HEK293 (cell line): Measurements from ENCODE around the gene SLC26A5.

ENCODE experiments used
- CTCF ChIA-PET: fragments of 350-600 bp; formaldehyde crosslinking; extraction: SDS; loops from one replicate; lab custom pipeline; 2021; ENCODE audit warnings: antibody characterized with exemption; lab: Yijun Ruan, JAX
- POLR2A ChIA-PET: fragments of 300-600 bp; formaldehyde crosslinking; extraction: SDS; loops from one replicate; lab custom pipeline; 2020; ENCODE audit warnings: antibody characterized with exemption, inconsistent platforms; lab: Yijun Ruan, JAX
- H3K27ac ChIP-seq: fragments of 200-500 bp; sonication (Bioruptor generic); 2 replicates; pipeline ENCODE4 v1.5.1; 2014; ENCODE audit warnings: low read depth, low read length, control low read depth, inconsistent platforms; ENCODE audit errors: extremely low read depth
- H3K36me3 ChIP-seq, 2 experiments: fragments of 200-500 bp in 1 of 2; sonication (Bioruptor generic) in 1 of 2; 1 replicate in 1 of 2; 2 replicates in 1 of 2; pipeline ENCODE4 v1.5.1; 2014 to 2017; ENCODE audit warnings: inconsistent platforms in 2 of 2, low read length in 2 of 2; ENCODE audit not compliant: control insufficient read depth in 2 of 2, insufficient read depth in 1 of 2
- H3K4me1 ChIP-seq: fragments of 200-500 bp; sonication (Bioruptor generic); 2 replicates; pipeline ENCODE4 v1.5.1; 2014; ENCODE audit warnings: mild to moderate bottlenecking, low read length, inconsistent platforms; ENCODE audit not compliant: control insufficient read depth, insufficient read depth
- H3K4me3 ChIP-seq: 2 replicates; pipeline ENCODE4 v1.5.1; 2011; ENCODE audit warnings: low read depth, mild to moderate bottlenecking, control low read depth, low read length, moderate library complexity
- H3K9me3 ChIP-seq: fragments of 200-500 bp; sonication (Bioruptor generic); 2 replicates; pipeline ENCODE4 v1.5.1; 2014; ENCODE audit warnings: low read depth, low read length, inconsistent platforms; ENCODE audit not compliant: control insufficient read depth, insufficient read depth
- IKZF3 ChIP-seq: fragments of 450-650 bp; IDR thresholded peaks from 2 replicates; pipeline ENCODE4 v1.5.0; 2018; ENCODE audit warnings: missing biosample characterization, mild to moderate bottlenecking, missing genetic modification characterization, moderate library complexity
- PATZ1 ChIP-seq: fragments of 450-650 bp; formaldehyde crosslinking; IDR thresholded peaks from 2 replicates; pipeline ENCODE4 v1.5.1; 2016; ENCODE audit warnings: missing biosample characterization, missing genetic modification characterization
- PRDM2 ChIP-seq: fragments of 450-650 bp; formaldehyde crosslinking; IDR thresholded peaks from 2 replicates; pipeline ENCODE4 v1.5.1; 2016; ENCODE audit warnings: missing biosample characterization, missing genetic modification characterization, borderline replicate concordance
- REPIN1 ChIP-seq: fragments of 450-650 bp; formaldehyde crosslinking; IDR thresholded peaks from 2 replicates; pipeline ENCODE4 v1.5.1; 2017; ENCODE audit warnings: missing biosample characterization, missing genetic modification characterization, low read depth
- SP7 ChIP-seq: fragments of 450-650 bp; formaldehyde crosslinking; IDR thresholded peaks from 2 replicates; pipeline ENCODE4 v1.5.1; 2016; ENCODE audit warnings: missing biosample characterization, missing genetic modification characterization
- WT1 ChIP-seq: fragments of 450-650 bp; formaldehyde crosslinking; IDR thresholded peaks from 2 replicates; pipeline ENCODE4 v1.5.1; 2016; ENCODE audit warnings: missing biosample characterization, missing genetic modification characterization
- YY2 ChIP-seq: fragments of 450-650 bp; formaldehyde crosslinking; IDR thresholded peaks from 2 replicates; pipeline ENCODE4 v1.5.1; 2016; ENCODE audit warnings: missing biosample characterization, missing genetic modification characterization
- ZBTB6 ChIP-seq: fragments of 450-650 bp; formaldehyde crosslinking; IDR thresholded peaks from 2 replicates; pipeline ENCODE4 v1.5.1; 2017; ENCODE audit warnings: missing biosample characterization, missing genetic modification characterization
- ZFP37 ChIP-seq: fragments of 450-650 bp; formaldehyde crosslinking; IDR thresholded peaks from 2 replicates; pipeline ENCODE4 v1.5.1; 2016; ENCODE audit warnings: missing biosample characterization, missing genetic modification characterization
- ZNF202 ChIP-seq: fragments of 450-650 bp; formaldehyde crosslinking; IDR thresholded peaks from 2 replicates; pipeline ENCODE4 v1.5.1; 2016; ENCODE audit warnings: missing biosample characterization, missing genetic modification characterization, borderline replicate concordance
- ZNF292 ChIP-seq: fragments of 450-650 bp; formaldehyde crosslinking; IDR thresholded peaks from 2 replicates; pipeline ENCODE4 v1.5.1; 2016; ENCODE audit warnings: low read depth, missing biosample characterization, missing genetic modification characterization, borderline replicate concordance
- ZNF37A ChIP-seq: fragments of 450-650 bp; IDR thresholded peaks from 2 replicates; pipeline ENCODE4 v1.5.1; 2018; ENCODE audit warnings: missing biosample characterization, missing genetic modification characterization
- ZNF398 ChIP-seq: fragments of 450-650 bp; formaldehyde crosslinking; IDR thresholded peaks from 2 replicates; pipeline ENCODE4 v1.5.1; 2017; ENCODE audit warnings: missing biosample characterization, missing genetic modification characterization
- ZNF513 ChIP-seq: fragments of 450-650 bp; IDR thresholded peaks from 2 replicates; pipeline ENCODE4 v1.5.1; 2018; ENCODE audit warnings: missing biosample characterization, missing genetic modification characterization
- ZNF560 ChIP-seq: fragments of 450-650 bp; formaldehyde crosslinking; IDR thresholded peaks from 2 replicates; pipeline ENCODE4 v1.5.1; 2017; ENCODE audit warnings: missing biosample characterization, missing genetic modification characterization, borderline replicate concordance
- ZNF76 ChIP-seq: fragments of 450-650 bp; formaldehyde crosslinking; IDR thresholded peaks from 2 replicates; pipeline ENCODE4; 2016; ENCODE audit warnings: low read depth, missing biosample characterization, missing genetic modification characterization, borderline replicate concordance
- ZNF792 ChIP-seq: fragments of 450-650 bp; formaldehyde crosslinking; IDR thresholded peaks from 2 replicates; pipeline ENCODE4 v1.5.1; 2016; ENCODE audit warnings: missing biosample characterization, missing genetic modification characterization
- ZSCAN30 ChIP-seq: fragments of 450-650 bp; IDR thresholded peaks from 2 replicates; pipeline ENCODE4 v1.5.1; 2018; ENCODE audit warnings: missing biosample characterization, mild to moderate bottlenecking, missing genetic modification characterization, moderate library complexity

Gene SLC26A5

GRCh38 chr7:103344453-103345149 lies 101.4 kb downstream of the SLC26A5 start, which contains the start of gene DNAJC2 (continued):
- TF ChIP-seq PATZ1 (tag by site-specific recombination) (peak; percentile 90), WT1 (tag by site-specific recombination) (0 out of 2 replicates have a peak, but pooled peaks have one; percentile 20), ZFP37 (tag by site-specific recombination) (peak; percentile 95), ZNF292 (tag by site-specific recombination) (no peak), REPIN1 (tag by site-specific recombination) (0 out of 2 replicates have a peak, but pooled peaks have one; percentile 42), ZNF560 (no peak), ZNF202 (tag by site-specific recombination) (no peak), IKZF3 (tag by site-specific recombination) (peak; percentile 49; the same call in 1 of the 2 replicates), ZSCAN30 (tag by site-specific recombination) (peak; percentile 96), ZNF37A (tag by site-specific recombination) (no peak), ZNF398 (tag by site-specific recombination) (peak; percentile 52), SP7 (peak; percentile 77), ZNF792 (tag by site-specific recombination) (no peak), YY2 (tag by site-specific recombination) (peak; percentile 76)

- peak overlapping the region; percentile 85 for H3K4me3 ChIP-seq
- peaks cover 17 to 30% of the 10 kb centered on the region in 2 experiments for H3K36me3 ChIP-seq
- ChIA-PET CTCF (interaction anchor here (0.7 kb wide), 1 partner anchor 17 kb away, joined by 3 read pairs; no protein-coding TSS in a partner anchor), POLR2A (no interaction called here)
- no peaks in the 10 kb centered on the region for H3K9me3 ChIP-seq
- no peaks in the 10 kb centered on the region; the same call in 1 of the 2 replicates for H3K4me1 ChIP-seq
- peak overlapping the region; percentile 54; the same call in 1 of the 2 replicates for H3K27ac ChIP-seq
- TF ChIP-seq ZBTB6 (no peak), ZNF76 (tag by site-specific recombination) (peak; percentile 63), ZNF513 (tag by site-specific recombination) (no peak), PRDM2 (tag by site-specific recombination) (no peak)
These were observed 102.1 kb downstream of the SLC26A5 start for GRCh38 chr7:103343758-103344452.
